NCI-H226 (cell line): ENCODE measurements around the gene MEF2C.
"Not testable (repeated sequence)": the region's sequence is repeated elsewhere in the genome, so short reads cannot be mapped to it uniquely, and the experiment has no call there.

Source experiments
- DNase-seq: peaks from one replicate; pipeline ENCODE4 v3.0.0-alpha.2; 2015

The MEF2C gene

GRCh38 chr5:88793797-88794196 is 89.2 kb downstream of the MEF2C start:
- DNase-seq = not testable (repeated sequence)

- no peak for DNase-seq
These were observed 90.7 kb downstream of the MEF2C start for GRCh38 chr5:88792144-88792840.

- DNase-seq = peak; percentile 78
These were observed 95.1 kb downstream of the MEF2C start for GRCh38 chr5:88787856-88788255.

GRCh38 chr5:88786789-88787188 is 96.2 kb downstream of the MEF2C start:
- no peak for DNase-seq

GRCh38 chr5:88785746-88786565 is 97.0 kb downstream of the MEF2C start:
- peak; percentile 96 for DNase-seq

- DNase-seq = no peak
These were observed 100.4 kb downstream of the MEF2C start for GRCh38 chr5:88782571-88782970.

GRCh38 chr5:88780736-88781135 is 102.2 kb downstream of the MEF2C start:
- DNase-seq = no peak

GRCh38 chr5:88778736-88779135 is 104.2 kb downstream of the MEF2C start:
- no peak for DNase-seq

GRCh38 chr5:88776692-88777091 is 106.3 kb downstream of the MEF2C start:
- no peak for DNase-seq

GRCh38 chr5:88772831-88773230 is 110.2 kb downstream of the MEF2C start:
- no peak for DNase-seq

GRCh38 chr5:88772047-88772446 is 110.9 kb downstream of the MEF2C start:
- DNase-seq = peak; percentile 56

- peak; percentile 21 for DNase-seq
These were observed 112.4 kb downstream of the MEF2C start for GRCh38 chr5:88770276-88771257.

- no peak for DNase-seq
These were observed 113.8 kb downstream of the MEF2C start for GRCh38 chr5:88769165-88769564.

GRCh38 chr5:88768411-88768810 is 114.6 kb downstream of the MEF2C start:
- DNase-seq = no peak

GRCh38 chr5:88765798-88766197 is 117.2 kb downstream of the MEF2C start:
- DNase-seq = no peak

- no peak for DNase-seq
These were observed 117.8 kb downstream of the MEF2C start for GRCh38 chr5:88765171-88765570.

- DNase-seq = no peak
These were observed 121.0 kb downstream of the MEF2C start for GRCh38 chr5:88761939-88762338.

- DNase-seq = no peak
These were observed 121.6 kb downstream of the MEF2C start for GRCh38 chr5:88761269-88761850.

GRCh38 chr5:88760527-88760926 is 122.5 kb downstream of the MEF2C start:
- DNase-seq = no peak

GRCh38 chr5:88758591-88758990 is 124.4 kb downstream of the MEF2C start:
- DNase-seq = no peak

- DNase-seq = no peak
These were observed 124.8 kb downstream of the MEF2C start for GRCh38 chr5:88758184-88758583.

- DNase-seq = no peak
These were observed 126.0 kb downstream of the MEF2C start for GRCh38 chr5:88756953-88757352.

- DNase-seq = no peak
These were observed 134.3 kb downstream of the MEF2C start for GRCh38 chr5:88748666-88749065.
